GM18519 (cell line): Measurements from ENCODE around the gene TMEM179.
"Not testable (repeated sequence)": the region's sequence is repeated elsewhere in the genome, so short reads cannot be mapped to it uniquely, and the experiment has no call there.

Source experiments
- ATAC-seq: cut with Tn5 transposase; IDR thresholded peaks from one replicate; pipeline ENCODE4 v1.9.1; 2021; ENCODE audit warnings: mild to moderate bottlenecking, moderate library complexity; ENCODE audit not compliant: unreplicated experiment, low FRiP score

Gene TMEM179

GRCh38 chr14:104604458-104605449, at the start of gene TMEM179:
TSS of gene TMEM179 (minus strand) at chr14:104604772. CDS start at chr14:104604741, 31 bp downstream.
- ATAC-seq = no peak

DNA sequence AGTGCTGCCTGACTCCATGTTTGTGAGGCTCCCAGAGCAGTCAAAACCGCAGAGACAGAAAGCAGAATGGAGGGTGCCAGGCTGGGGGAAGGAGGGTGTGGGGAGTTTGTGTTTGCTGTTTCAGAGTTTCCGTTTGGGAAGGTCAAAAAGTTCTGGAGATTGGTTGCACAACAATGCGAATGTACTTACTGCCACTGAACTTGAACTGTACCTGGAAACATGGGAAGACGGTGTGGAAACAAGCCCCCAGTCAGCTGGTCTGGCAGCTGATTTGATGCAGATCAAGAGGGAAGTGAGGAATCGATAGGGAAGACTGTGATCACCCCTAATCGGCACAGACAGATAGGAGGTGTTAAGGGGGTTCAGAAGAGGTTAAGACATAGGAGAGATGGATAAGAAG, 49.5 kb upstream of the TMEM179 start:
- no peak for ATAC-seq

- not testable (repeated sequence) for ATAC-seq
Measured at GRCh38 chr14:104653130-104653920, 48.8 kb upstream of the TMEM179 start.

- no peak for ATAC-seq
Measured at GRCh38 chr14:104652386-104652785, 47.8 kb upstream of the TMEM179 start.

GRCh38 chr14:104651876-104652260, 47.3 kb upstream of the TMEM179 start:
- no peak for ATAC-seq

GRCh38 chr14:104650981-104651875, 46.7 kb upstream of the TMEM179 start:
- no peak for ATAC-seq

DNA sequence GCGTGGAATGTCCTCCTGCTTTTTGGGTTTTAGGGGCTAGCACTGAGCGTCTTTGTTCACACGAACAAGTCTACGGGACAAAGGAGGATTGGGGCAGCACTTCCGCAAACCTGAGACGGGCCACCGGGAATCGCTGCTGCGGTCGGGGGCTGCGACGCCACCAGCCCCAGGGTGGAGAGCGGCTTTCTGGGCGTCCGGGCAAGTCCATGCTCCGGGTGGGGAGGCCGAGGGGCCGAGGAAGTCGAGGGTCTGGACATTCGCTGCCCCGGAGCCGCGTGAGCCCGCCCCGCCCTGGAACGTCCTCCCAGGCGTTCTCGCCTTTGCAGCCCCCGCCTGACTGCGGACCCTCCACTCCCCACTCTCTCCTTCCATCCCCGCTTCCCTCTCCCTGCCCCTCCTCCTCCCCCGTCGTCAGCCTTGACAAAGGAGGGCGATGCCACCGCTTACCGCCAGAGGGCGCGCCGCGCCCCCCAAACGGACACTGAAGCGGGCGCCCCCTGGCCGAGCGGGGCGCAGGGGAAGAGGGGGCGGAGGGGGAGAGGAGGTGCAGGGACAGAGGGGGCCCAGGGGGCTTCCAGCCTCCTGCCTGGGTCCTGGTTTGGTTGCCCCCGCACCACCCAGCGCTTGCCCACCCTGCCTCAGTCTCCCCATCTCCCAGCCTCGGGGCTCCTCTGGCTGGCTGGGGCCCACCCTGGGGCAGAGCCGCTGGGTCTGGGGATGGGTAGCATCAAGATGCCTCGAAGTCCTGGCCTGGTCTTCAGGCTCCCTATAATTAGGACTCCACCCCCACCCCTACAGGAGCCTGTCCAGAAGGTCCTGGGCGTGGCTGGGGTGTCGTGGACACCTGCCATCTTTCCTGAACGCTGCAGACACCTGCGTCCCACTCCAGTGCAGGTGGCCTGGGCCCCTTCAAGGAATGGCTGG, 45.7 kb upstream of the TMEM179 start:
- ATAC-seq = no peak

- no peak for ATAC-seq
Measured at GRCh38 chr14:104647467-104648043, 43.0 kb upstream of the TMEM179 start.

GRCh38 chr14:104644656-104645378, 40.2 kb upstream of the TMEM179 start:
- no peak for ATAC-seq

GRCh38 chr14:104644091-104644635, 39.6 kb upstream of the TMEM179 start:
- no peak for ATAC-seq

DNA sequence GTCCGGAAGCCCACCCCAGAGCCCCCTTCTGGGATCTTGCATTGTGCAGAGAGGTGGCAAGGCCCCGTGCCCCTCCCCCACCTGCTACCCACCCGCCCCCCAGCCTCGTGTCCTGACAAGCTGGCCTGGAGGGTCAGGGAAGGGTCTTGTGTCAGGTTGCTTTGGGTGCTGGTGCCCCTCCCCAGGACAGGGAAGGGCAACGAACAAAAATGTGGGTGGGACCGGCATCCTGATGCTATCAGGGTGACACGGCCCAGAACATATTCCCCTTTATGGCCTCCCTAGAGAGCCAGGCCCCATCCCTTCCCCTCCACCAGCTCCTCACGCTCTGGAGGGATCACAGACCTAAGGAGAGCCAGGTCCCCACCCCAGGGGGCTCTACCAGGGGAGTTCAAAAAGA, 38.7 kb upstream of the TMEM179 start:
- ATAC-seq = no peak

- ATAC-seq = no peak
Measured at GRCh38 chr14:104642540-104642868, 37.9 kb upstream of the TMEM179 start.

DNA sequence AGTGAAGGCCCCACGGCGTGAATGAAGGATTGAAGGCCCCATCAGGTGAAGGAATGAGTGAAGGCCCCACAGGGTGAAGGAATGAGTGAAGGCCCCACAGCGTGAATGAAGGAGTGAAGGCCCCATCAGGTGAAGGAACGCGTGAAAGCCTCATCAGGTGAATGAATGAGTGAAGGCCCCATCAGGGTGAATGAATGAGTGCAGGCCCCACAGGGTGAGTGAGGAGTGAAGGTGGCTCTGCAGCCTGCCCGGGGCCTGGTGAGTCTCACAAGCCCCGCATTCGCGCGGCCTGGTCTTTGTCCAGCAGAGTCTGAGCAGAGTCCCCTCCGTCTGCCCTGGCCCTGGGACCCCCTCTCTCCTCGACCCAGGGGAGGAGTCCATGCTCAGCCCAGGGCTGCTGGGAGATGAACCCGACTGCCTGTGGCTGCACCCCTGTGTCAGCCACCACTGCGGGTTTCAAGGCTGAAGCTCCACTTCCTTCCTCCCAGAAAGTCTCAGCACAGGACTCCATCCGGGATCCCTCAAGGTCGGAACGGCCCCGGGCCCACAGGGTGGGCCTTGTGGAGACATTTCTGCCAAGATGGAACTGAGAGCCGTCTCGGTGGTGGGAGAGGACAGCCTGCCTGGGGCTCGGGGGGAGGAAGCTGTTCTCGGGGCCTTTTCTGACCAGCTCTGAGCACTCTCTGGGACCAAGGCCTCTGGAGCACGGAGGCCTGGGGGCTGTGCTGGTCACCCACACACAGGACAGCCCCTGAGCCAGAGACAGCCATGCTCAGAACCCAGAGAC, 37.4 kb upstream of the TMEM179 start:
- ATAC-seq = no peak

DNA sequence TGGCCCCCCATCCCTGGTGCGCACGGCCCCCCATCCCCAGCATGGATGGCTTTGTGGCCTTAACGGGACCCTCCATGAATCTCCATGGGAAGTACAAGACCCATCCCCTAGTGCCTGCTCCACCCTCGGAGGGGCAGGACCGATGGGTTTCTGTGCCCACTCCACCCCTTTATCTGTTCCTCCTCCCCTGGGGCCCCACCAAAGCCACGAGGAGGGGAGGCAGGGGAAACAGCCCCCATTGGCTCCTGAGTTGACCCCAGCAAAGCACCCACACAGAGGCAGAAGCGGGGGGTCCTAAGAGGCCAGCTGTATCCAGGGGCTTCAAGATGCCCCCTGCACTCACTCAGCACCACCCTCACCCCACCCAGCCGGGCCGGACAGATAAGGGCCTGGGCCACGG, 36.1 kb upstream of the TMEM179 start:
- no peak for ATAC-seq

GRCh38 chr14:104639885-104640548, 35.4 kb upstream of the TMEM179 start:
- ATAC-seq = no peak

DNA sequence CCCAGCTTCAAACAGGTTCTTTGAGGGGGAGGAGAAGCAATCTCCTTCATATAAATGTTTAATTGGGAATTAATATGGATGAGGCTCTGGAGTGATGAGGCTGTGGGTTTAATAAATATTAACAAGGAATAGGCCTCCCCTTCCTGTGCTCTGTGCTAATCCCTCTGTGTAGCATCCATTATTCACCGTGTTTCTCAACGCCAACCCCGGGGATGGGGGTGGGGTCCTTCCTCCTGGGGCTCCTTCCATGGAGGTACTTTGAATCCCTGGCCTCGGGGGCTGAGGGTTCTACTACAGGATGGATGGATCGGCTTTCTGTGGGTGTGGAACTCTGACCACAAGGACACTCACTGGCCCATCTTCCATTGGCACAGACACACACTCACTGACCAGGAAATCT, 34.9 kb upstream of the TMEM179 start:
- ATAC-seq = no peak

DNA sequence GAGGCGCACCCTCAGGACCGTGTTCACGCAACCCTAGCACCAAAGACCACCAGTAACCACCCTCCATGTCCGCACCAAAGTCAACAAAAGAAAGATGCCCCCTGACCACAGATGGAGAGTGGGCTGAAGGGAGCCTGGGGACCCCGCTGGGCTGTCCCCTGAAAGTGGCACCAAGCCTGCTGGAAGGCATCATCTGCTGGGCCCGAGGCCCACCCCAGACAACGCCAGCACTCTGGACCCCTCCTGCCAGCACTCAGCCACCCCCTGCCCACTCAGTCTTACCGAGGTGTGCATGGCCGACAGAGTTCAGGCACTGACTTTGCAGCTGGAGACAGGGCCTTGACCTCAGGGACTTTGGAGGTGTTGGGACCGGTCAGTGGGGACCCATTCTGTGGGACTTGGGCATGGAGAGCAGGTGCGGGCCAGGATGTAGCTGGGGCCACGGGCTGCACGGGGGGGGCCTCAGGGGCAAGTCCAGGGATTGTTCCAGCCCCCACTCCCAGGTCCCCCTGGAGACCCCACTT, 34.4 kb upstream of the TMEM179 start:
- no peak for ATAC-seq
